GM12873 (cell line): Measurements from ENCODE around the gene PEX6.

Experiments
- CTCF ChIP-seq: IDR thresholded peaks from 2 replicates; pipeline ENCODE4 v1.5.1; 2012; ENCODE audit warnings: low read depth, mild to moderate bottlenecking, moderate library complexity, low read length, control low read depth; ENCODE audit not compliant: insufficient read depth; ENCODE audit errors: missing control alignments

The PEX6 gene

GRCh38 chr6:42942444-42942843, 36.5 kb downstream of the PEX6 start:
- TF ChIP-seq CTCF: no peak

- no peak for TF ChIP-seq CTCF
Observed at GRCh38 chr6:42940493-42941045, 38.4 kb downstream of the PEX6 start.

GRCh38 chr6:42939810-42940167, 39.2 kb downstream of the PEX6 start:
- no peak for TF ChIP-seq CTCF

GRCh38 chr6:42938987-42939809, 39.8 kb downstream of the PEX6 start:
- TF ChIP-seq CTCF: no peak

GRCh38 chr6:42938428-42938796, 40.6 kb downstream of the PEX6 start:
- TF ChIP-seq CTCF: no peak

- no peak for TF ChIP-seq CTCF
Observed at GRCh38 chr6:42937548-42938427, 41.2 kb downstream of the PEX6 start.

- no peak for TF ChIP-seq CTCF
Observed at GRCh38 chr6:42936398-42936797, 42.6 kb downstream of the PEX6 start.
